Measurements from ENCODE around the gene ITGAL. TPM values are rescaled to one million over a fixed set of nuclear protein-coding genes. Genes with fewer than 3 reads are reported as not detected.

ITGAL gene
- total RNA-seq, 2 experiments from 2014 or later, result 40.2 to 140 TPM

DNA sequence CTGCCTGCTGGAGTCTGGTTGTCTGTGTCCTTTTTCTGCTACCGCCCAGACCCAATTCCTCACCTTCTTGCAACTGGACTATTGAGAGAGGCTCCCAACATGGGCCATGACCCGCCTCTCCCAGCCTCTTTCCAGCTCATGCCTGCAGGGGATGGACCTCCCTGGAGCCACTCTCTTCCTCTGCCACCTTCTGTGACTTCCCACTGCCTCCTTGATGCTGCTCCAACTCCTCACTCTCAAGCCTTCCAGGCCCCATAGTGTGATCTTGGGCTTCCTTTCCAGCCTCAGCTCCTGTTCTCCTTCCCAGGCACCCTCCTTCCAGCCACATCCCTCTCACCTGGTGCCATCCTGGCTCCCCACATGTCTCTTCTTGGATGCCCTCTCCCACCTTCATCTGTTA lies 42.7 kb downstream of the ITGAL start:
- ChIA-PET POLR2A (no interaction called here), CTCF (ENCODE audit: unreplicated experiment) (no interaction called here)
- H3K9me3 ChIP-seq (ENCODE audit: low read length), result no peaks in the 10 kb centered on the region
- H3K36me3 ChIP-seq (ENCODE audit: insufficient read depth, low read length), result peaks cover 94% of the 10 kb centered on the region
- intact Hi-C loops (cut with micrococcal nuclease; ENCODE audit: unreplicated experiment), result no loop called here
- H3K27ac ChIP-seq (ENCODE audit: low read depth, low read length, poor library complexity, severe bottlenecking), result no peak overlapping the region
- no peaks in the 10 kb centered on the region for H3K4me1 ChIP-seq (ENCODE audit: insufficient read depth, low read length, poor library complexity, severe bottlenecking)
- H3K4me3 ChIP-seq (ENCODE audit: low read depth, low read length, poor library complexity, severe bottlenecking), result no peak overlapping the region
- no peaks in the 10 kb centered on the region for H3K9me2 ChIP-seq (ENCODE audit: insufficient read depth, low read length)
- H4K20me1 ChIP-seq (ENCODE audit: insufficient read depth, low read length), result no peaks in the 10 kb centered on the region
- H2AFZ ChIP-seq (ENCODE audit: low read length), result no peak overlapping the region
- BruUV-seq (replicated peaks), result no TSS peak
- TF ChIP-seq CTCF (conservative IDR thresholded peaks at IDR 0.05; ENCODE audit: low read length) (no peak), EZH2phosphoT487 (IDR thresholded peaks at IDR 0.05; ENCODE audit: borderline replicate concordance, low read depth, low read length) (no peak)
- H3K4me2 ChIP-seq (ENCODE audit: low read length), result no peak overlapping the region
- no peaks in the 10 kb centered on the region for H3K79me2 ChIP-seq (ENCODE audit: insufficient read depth, low read depth, low read length)
- no peak for DNase-seq (ENCODE audit: low spot score)

DNA sequence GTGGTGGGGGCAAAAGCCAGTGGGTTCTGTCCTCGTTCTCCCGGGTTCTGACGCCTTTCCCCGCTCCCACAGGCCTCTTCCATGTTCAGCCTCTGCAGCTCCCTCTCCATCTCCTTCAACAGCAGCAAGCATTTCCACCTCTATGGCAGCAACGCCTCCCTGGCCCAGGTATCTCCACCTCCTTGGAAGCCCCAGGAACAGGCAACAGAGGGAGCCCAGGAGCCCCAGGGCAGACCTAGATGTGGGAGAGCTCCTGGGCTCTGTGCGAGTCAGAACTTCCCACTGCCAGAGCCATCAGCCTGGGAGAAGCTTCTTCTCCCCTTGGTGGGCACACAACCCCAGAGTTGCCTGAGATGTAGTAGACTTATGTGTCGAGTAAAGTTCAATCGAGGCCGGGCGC lies 46.0 kb downstream of the ITGAL start:
- Histone ChIP-seq H4K20me1 (ENCODE audit: insufficient read depth, low read length) (no peaks in the 10 kb centered on the region), H3K4me2 (ENCODE audit: low read length) (no peak overlapping the region), H3K36me3 (ENCODE audit: insufficient read depth, low read length) (peaks cover 78% of the 10 kb centered on the region), H3K4me1 (ENCODE audit: insufficient read depth, low read length, poor library complexity, severe bottlenecking) (no peaks in the 10 kb centered on the region), H3K27ac (ENCODE audit: low read depth, low read length, poor library complexity, severe bottlenecking) (no peak overlapping the region), H3K9me2 (ENCODE audit: insufficient read depth, low read length) (no peaks in the 10 kb centered on the region), H2AFZ (ENCODE audit: low read length) (no peak overlapping the region), H3K9me3 (ENCODE audit: low read length) (no peaks in the 10 kb centered on the region), H3K79me2 (ENCODE audit: insufficient read depth, low read depth, low read length) (no peaks in the 10 kb centered on the region), H3K4me3 (ENCODE audit: low read depth, low read length, poor library complexity, severe bottlenecking) (no peak overlapping the region)
- intact Hi-C loops (cut with micrococcal nuclease; ENCODE audit: unreplicated experiment), result no loop called here
- TF ChIP-seq EZH2phosphoT487 (IDR thresholded peaks at IDR 0.05; ENCODE audit: borderline replicate concordance, low read depth, low read length) (no peak), CTCF (conservative IDR thresholded peaks at IDR 0.05; ENCODE audit: low read length) (no peak)
- CTCF ChIA-PET (ENCODE audit: unreplicated experiment), result no interaction called here
- POLR2A ChIA-PET, result interaction anchor here (0.7 kb wide), 1 partner anchor 126 kb away, joined by 4 read pairs; no protein-coding TSS in a partner anchor
- no TSS peak for BruUV-seq (replicated peaks)
- DNase-seq (ENCODE audit: low spot score), result no peak

- BruUV-seq (replicated peaks), result no TSS peak
- POLR2A ChIA-PET, result no interaction called here
- H3K4me1 ChIP-seq (ENCODE audit: insufficient read depth, low read length, poor library complexity, severe bottlenecking), result no peaks in the 10 kb centered on the region
- H3K4me3 ChIP-seq (ENCODE audit: low read depth, low read length, poor library complexity, severe bottlenecking), result no peak overlapping the region
- no peak overlapping the region for H3K27ac ChIP-seq (ENCODE audit: low read depth, low read length, poor library complexity, severe bottlenecking)
- H2AFZ ChIP-seq (ENCODE audit: low read length), result no peak overlapping the region
- CTCF ChIA-PET (ENCODE audit: unreplicated experiment), result no interaction called here
- no peak for TF ChIP-seq CTCF (conservative IDR thresholded peaks at IDR 0.05; ENCODE audit: low read length)
- TF ChIP-seq EZH2phosphoT487 (IDR thresholded peaks at IDR 0.05; ENCODE audit: borderline replicate concordance, low read depth, low read length), result no peak
- DNase-seq (ENCODE audit: low spot score), result no peak
- H3K9me2 ChIP-seq (ENCODE audit: insufficient read depth, low read length), result no peaks in the 10 kb centered on the region
- H3K79me2 ChIP-seq (ENCODE audit: insufficient read depth, low read depth, low read length), result no peaks in the 10 kb centered on the region
- no peak overlapping the region for H3K4me2 ChIP-seq (ENCODE audit: low read length)
- intact Hi-C loops (cut with micrococcal nuclease; ENCODE audit: unreplicated experiment), result no loop called here
- H3K36me3 ChIP-seq (ENCODE audit: insufficient read depth, low read length), result peaks cover 71% of the 10 kb centered on the region
- no peaks in the 10 kb centered on the region for H4K20me1 ChIP-seq (ENCODE audit: insufficient read depth, low read length)
- no peaks in the 10 kb centered on the region for H3K9me3 ChIP-seq (ENCODE audit: low read length)
Measured at GRCh38 chr16:30519120-30520049, 46.8 kb downstream of the ITGAL start.

Data from OCI-LY7 (cell line).